OCI-LY7 (cell line): ENCODE measurements around the gene HUNK. TPM values are rescaled to one million over a fixed set of nuclear protein-coding genes. Genes with fewer than 3 reads are reported as not detected.
"Not testable (repeated sequence)": the region's sequence is repeated elsewhere in the genome, so short reads cannot be mapped to it uniquely, and the experiment has no call there.

Experiments
- BruUV-seq: library from RNA; stranded (reverse); fragments of 400-500 nt; replicated peaks from 2 replicates; lab custom pipeline; 2021; lab: Mats Ljungman, UMichigan
- CTCF ChIA-PET: fragments of 300-600 bp; sonication (Branson Sonifier 250); formaldehyde crosslinking; loops from one replicate; lab custom pipeline; 2022; ENCODE audit warnings: antibody characterized with exemption; ENCODE audit not compliant: unreplicated experiment; lab: Charles Lee
- POLR2A ChIA-PET: fragments of 300-600 bp; sonication (Branson Sonifier 250); formaldehyde crosslinking; loops from one replicate; lab custom pipeline; 2022; ENCODE audit warnings: antibody characterized with exemption; lab: Charles Lee
- DNase-seq: peaks from one replicate; pipeline ENCODE4 v3.0.0-alpha.2; 2015; ENCODE audit warnings: low spot score
- H2AFZ ChIP-seq: fragments of 200-600 bp; sonication (generic), shearing (Covaris generic); 2 replicates; pipeline ENCODE4 v1.6.1; 2014; ENCODE audit warnings: mild to moderate bottlenecking, antibody characterized with exemption, low read length, moderate library complexity
- H3K27ac ChIP-seq: fragments of 200-600 bp; sonication (generic); 2 replicates; pipeline ENCODE4 v1.5.1; 2014; ENCODE audit warnings: mixed run types, low read depth, mild to moderate bottlenecking, moderate library complexity, low read length, inconsistent platforms; ENCODE audit not compliant: poor library complexity, severe bottlenecking
- H3K36me3 ChIP-seq: fragments of 200-600 bp; sonication (generic); 2 replicates; pipeline ENCODE4 v1.6.1; 2014; ENCODE audit warnings: mild to moderate bottlenecking, antibody characterized with exemption, low read length, moderate library complexity, mixed read lengths; ENCODE audit not compliant: insufficient read depth
- H3K4me1 ChIP-seq: fragments of 200-600 bp; sonication (generic); 2 replicates; pipeline ENCODE4 v1.5.1; 2014; ENCODE audit warnings: mild to moderate bottlenecking, low read length; ENCODE audit not compliant: insufficient read depth, poor library complexity, severe bottlenecking
- H3K4me2 ChIP-seq: fragments of 200-600 bp; sonication (generic); 2 replicates; pipeline ENCODE4 v1.6.1; 2014; ENCODE audit warnings: mild to moderate bottlenecking, low read length
- H3K4me3 ChIP-seq: fragments of 200-600 bp; sonication (generic); 2 replicates; pipeline ENCODE4 v1.5.1; 2014; ENCODE audit warnings: mild to moderate bottlenecking, low read depth, low read length; ENCODE audit not compliant: poor library complexity, severe bottlenecking
- H3K79me2 ChIP-seq: fragments of 200-600 bp; sonication (generic); 2 replicates; pipeline ENCODE4 v1.6.1; 2016; ENCODE audit warnings: low read depth, mild to moderate bottlenecking, low read length, moderate library complexity, mixed read lengths; ENCODE audit not compliant: insufficient read depth
- H3K9me2 ChIP-seq: fragments of 200-600 bp; sonication (generic); 2 replicates; pipeline ENCODE4 v1.6.1; 2016; ENCODE audit warnings: mild to moderate bottlenecking, low read length, mixed read lengths; ENCODE audit not compliant: insufficient read depth
- H3K9me3 ChIP-seq: fragments of 200-600 bp; sonication (generic); 2 replicates; pipeline ENCODE4 v1.6.1; 2014; ENCODE audit warnings: mild to moderate bottlenecking, mixed run types, low read length, mixed read lengths
- H4K20me1 ChIP-seq: fragments of 200-600 bp; sonication (generic); 2 replicates; pipeline ENCODE4 v1.6.1; 2014; ENCODE audit warnings: mild to moderate bottlenecking, antibody characterized with exemption, low read length, moderate library complexity, mixed read lengths; ENCODE audit not compliant: insufficient read depth
- CTCF ChIP-seq: fragments of 200-600 bp; sonication (generic); conservative IDR thresholded peaks from 2 replicates; pipeline ENCODE4 v1.5.1; 2014; ENCODE audit warnings: mild to moderate bottlenecking, antibody characterized with exemption, low read length, moderate library complexity, mixed read lengths
- EZH2phosphoT487 ChIP-seq: fragments of 200-600 bp; sonication (generic); IDR thresholded peaks from 2 replicates; pipeline ENCODE4 v1.6.1; 2018; ENCODE audit warnings: low read depth, borderline replicate concordance, mild to moderate bottlenecking, mixed run types, antibody characterized with exemption, low read length, moderate library complexity, mixed read lengths
- intact Hi-C: fragments of 100-400 bp; cut with micrococcal nuclease; formaldehyde crosslinking; loops from one replicate; pipeline ENCODE4 v1.10.0; 2022; ENCODE audit not compliant: unreplicated experiment
- total RNA-seq, 2 experiments: library from RNA; depleted of rRNA in 1 of 2; stranded (reverse); fragments of >200 nt in 1 of 2; shearing (Covaris generic) in 1 of 2; gene quantifications; 2 replicates each; pipeline ENCODE4 v1.2.3, GENCODE V29; 2014 to 2022

The HUNK gene
- total RNA-seq, 2 experiments from 2014 or later: 0.35 to 5.5 TPM

DNA sequence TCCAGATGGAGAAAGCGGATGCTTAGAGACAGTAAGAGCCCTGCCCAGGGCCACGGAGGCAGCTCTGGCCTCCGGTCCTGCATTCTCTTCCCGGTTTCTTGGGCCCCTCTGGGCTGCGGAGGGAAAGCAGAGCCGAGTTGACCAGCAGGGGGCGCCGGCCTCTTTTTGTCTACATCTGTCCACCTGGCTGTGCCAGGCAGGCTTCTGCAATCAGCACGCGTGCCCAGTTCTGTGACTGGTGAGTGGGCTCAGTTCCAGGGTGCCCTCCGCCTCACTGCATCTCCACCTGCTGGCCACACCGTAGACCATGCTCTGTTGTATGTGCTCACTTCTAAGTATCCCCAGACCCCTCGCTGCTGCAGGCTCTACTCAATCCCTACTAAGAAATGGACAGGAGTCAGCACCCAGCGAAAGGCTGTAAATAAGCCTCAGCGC is 6.7 kb upstream of the HUNK start:
- H3K4me3 ChIP-seq: no peak overlapping the region
- H3K79me2 ChIP-seq: no peaks in the 10 kb centered on the region
- H3K4me2 ChIP-seq: no peak overlapping the region
- peak; percentile 73 for DNase-seq
- H3K9me2 ChIP-seq: no peaks in the 10 kb centered on the region
- no peaks in the 10 kb centered on the region for H3K9me3 ChIP-seq
- H3K4me1 ChIP-seq: no peaks in the 10 kb centered on the region
- TF ChIP-seq EZH2phosphoT487: no peak
- peak; percentile 92 for TF ChIP-seq CTCF
- ChIA-PET CTCF (no interaction called here), POLR2A (no interaction called here)
- BruUV-seq: no TSS peak
- H3K27ac ChIP-seq: no peak overlapping the region
- no peaks in the 10 kb centered on the region for H4K20me1 ChIP-seq
- H2AFZ ChIP-seq: no peak overlapping the region
- intact Hi-C loops: loop anchor here (1.0 kb wide), 1 partner anchor 392 kb away; no protein-coding TSS in a partner anchor
- H3K36me3 ChIP-seq: no peaks in the 10 kb centered on the region

- Histone ChIP-seq H3K36me3 (no peaks in the 10 kb centered on the region), H3K4me3 (no peak overlapping the region), H4K20me1 (no peaks in the 10 kb centered on the region), H3K79me2 (no peaks in the 10 kb centered on the region), H2AFZ (no peak overlapping the region), H3K9me2 (no peaks in the 10 kb centered on the region), H3K4me1 (no peaks in the 10 kb centered on the region), H3K27ac (no peak overlapping the region), H3K9me3 (no peaks in the 10 kb centered on the region), H3K4me2 (no peak overlapping the region)
- CTCF ChIA-PET: no interaction called here
- BruUV-seq: no TSS peak
- TF ChIP-seq CTCF (no peak), EZH2phosphoT487 (no peak)
- DNase-seq: no peak
- intact Hi-C loops: no loop called here
- POLR2A ChIA-PET: no interaction called here
Observed at GRCh38 chr21:31869750-31870149, 3.1 kb upstream of the HUNK start.

DNA sequence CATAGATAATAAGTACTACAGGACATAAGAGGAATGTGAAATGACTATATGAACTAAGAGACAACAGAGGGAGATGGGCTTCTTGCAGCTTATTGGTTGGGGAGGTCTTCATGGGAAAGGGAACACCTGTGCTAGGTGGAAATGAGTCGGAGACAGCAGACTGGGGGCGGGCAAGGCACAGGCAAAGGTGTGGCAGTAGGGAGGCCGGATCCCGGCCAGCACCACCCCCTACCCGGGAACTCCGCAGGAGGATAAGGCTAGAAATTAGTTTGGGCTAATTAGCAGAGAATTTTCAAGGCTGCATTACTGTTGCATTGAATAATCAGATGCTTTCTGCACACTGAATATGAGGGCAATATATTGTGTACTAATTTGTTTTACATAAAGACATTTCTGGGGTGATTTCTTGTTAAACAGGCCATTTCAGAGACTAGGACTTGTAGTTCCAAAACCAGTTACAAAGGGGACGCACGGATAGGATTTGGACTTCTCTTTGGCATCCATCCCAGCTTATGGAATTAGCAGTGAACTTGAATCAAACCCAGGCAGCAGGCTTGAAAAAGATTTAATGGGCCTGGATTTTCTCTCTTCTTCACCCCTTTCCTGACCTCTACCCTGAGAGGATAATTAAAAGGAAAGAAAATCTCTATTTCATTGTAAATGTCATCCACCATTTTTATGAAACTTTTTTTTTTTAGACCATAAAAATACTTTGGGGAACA is 2.2 kb upstream of the HUNK start:
- intact Hi-C loops: no loop called here
- DNase-seq: no peak
- Histone ChIP-seq H3K9me2 (no peaks in the 10 kb centered on the region), H2AFZ (no peak overlapping the region), H3K27ac (no peak overlapping the region), H3K4me3 (no peak overlapping the region), H3K36me3 (no peaks in the 10 kb centered on the region), H3K4me2 (no peak overlapping the region), H3K9me3 (no peaks in the 10 kb centered on the region), H3K4me1 (no peaks in the 10 kb centered on the region), H3K79me2 (no peaks in the 10 kb centered on the region), H4K20me1 (no peaks in the 10 kb centered on the region)
- ChIA-PET CTCF (no interaction called here), POLR2A (no interaction called here)
- no TSS peak for BruUV-seq
- no peak for TF ChIP-seq EZH2phosphoT487
- TF ChIP-seq CTCF: no peak

DNA sequence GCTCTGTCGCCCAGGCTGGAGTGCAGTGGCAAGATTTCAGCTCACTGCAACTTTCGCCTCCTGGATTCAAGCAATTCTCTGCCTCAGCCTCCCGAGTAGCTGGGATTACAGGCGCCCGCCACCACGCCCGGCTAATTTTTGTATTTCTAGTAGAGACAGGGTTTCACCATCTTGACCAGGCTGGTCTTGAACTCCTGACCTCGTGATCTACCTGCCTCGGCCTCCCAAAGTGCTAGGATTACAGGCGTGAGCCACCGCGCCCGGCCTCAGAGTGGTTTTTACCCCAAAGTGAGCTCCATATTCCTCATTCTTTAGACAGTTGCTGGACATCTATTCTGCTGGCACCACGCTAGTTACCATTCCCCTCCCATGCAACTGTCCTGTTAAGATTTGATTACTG is 1.4 kb upstream of the HUNK start:
- H3K79me2 ChIP-seq, H3K9me2 ChIP-seq, H3K4me1 ChIP-seq, H2AFZ ChIP-seq, BruUV-seq, intact Hi-C loops, DNase-seq, H4K20me1 ChIP-seq, CTCF ChIA-PET, H3K36me3 ChIP-seq, H3K4me2 ChIP-seq, H3K27ac ChIP-seq, H3K9me3 ChIP-seq, H3K4me3 ChIP-seq: not testable (repeated sequence)
- POLR2A ChIA-PET: interaction anchor here (0.6 kb wide), 2 partner anchors 84 to 272 kb away, joined by 3 read pairs; no protein-coding TSS in a partner anchor
